ENCODE data around the gene TM2D1.

DNA sequence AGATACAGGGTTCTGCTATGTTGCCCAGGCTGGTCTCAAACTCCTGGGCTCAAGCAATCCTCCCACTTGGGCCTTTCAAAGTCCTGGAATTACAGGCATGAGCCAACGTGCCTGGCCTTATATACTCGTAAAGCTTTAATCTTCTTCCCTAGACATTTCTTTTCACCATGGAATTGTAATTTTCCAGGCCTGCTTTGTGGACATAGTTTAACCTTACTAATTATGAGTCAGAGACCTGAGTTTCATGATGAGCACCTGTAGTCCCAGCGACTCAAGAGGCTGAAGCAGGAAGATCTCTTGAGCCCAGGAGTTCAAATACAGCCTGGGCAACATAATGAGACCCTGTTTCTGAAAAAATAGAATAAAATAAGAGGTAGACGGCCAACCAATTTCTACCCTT, 29.6 kb upstream of the TM2D1 start:
- TF ChIP-seq ZNF384 (IDR thresholded peaks at IDR 0.05) (no peak), NFRKB (IDR thresholded peaks at IDR 0.05) (no peak), FOXA1 (IDR thresholded peaks at IDR 0.05) (no peak), SUZ12 (IDR thresholded peaks at IDR 0.05) (no peak), TARDBP (IDR thresholded peaks at IDR 0.05) (no peak), SP1 (IDR thresholded peaks at IDR 0.05) (no peak), FOXM1 (IDR thresholded peaks at IDR 0.05; ENCODE audit: borderline replicate concordance) (no peak), HDGF (IDR thresholded peaks at IDR 0.05; ENCODE audit: borderline replicate concordance) (no peak), BHLHE40 (IDR thresholded peaks at IDR 0.05; ENCODE audit: borderline replicate concordance) (no peak), ARNT (IDR thresholded peaks at IDR 0.05) (no peak), CTBP1 (IDR thresholded peaks at IDR 0.05; ENCODE audit: borderline replicate concordance) (no peak)

Data from HEK293T (cell line).